H9 (cell line): ENCODE results near the gene MEN1. TPM values are rescaled to one million over a fixed set of nuclear protein-coding genes. Genes with fewer than 3 reads are reported as not detected.

Experiments used
- DNase-seq: peaks from one replicate; pipeline ENCODE4 v3.0.0-alpha.2; 2017
- H2AFZ ChIP-seq: one replicate; pipeline ENCODE4 v1.6.1; 2013; ENCODE audit warnings: mild to moderate bottlenecking, low read length, control low read depth, moderate library complexity
- H2AK5ac ChIP-seq: 2 replicates; pipeline ENCODE4 v1.6.1; 2013; ENCODE audit warnings: low read length, control low read depth, mixed read lengths; ENCODE audit not compliant: insufficient read length
- H2BK120ac ChIP-seq: one replicate; pipeline ENCODE4 v1.6.1; 2013; ENCODE audit warnings: low read depth, mild to moderate bottlenecking, low read length, control low read depth, inconsistent platforms; ENCODE audit not compliant: poor library complexity, severe bottlenecking
- H2BK12ac ChIP-seq: 2 replicates; pipeline ENCODE4 v1.6.1; 2013; ENCODE audit warnings: low read length, control low read depth, mixed read lengths, low read depth; ENCODE audit not compliant: insufficient read length
- H2BK15ac ChIP-seq: 2 replicates; pipeline ENCODE4 v1.6.1; 2013; ENCODE audit warnings: low read depth, low read length, control low read depth
- H2BK20ac ChIP-seq: one replicate; pipeline ENCODE4 v1.6.1; 2013; ENCODE audit warnings: low read depth, mild to moderate bottlenecking, low read length, control low read depth, inconsistent platforms; ENCODE audit not compliant: poor library complexity, severe bottlenecking
- H2BK5ac ChIP-seq: 2 replicates; pipeline ENCODE4 v1.6.1; 2013; ENCODE audit warnings: low read length, control low read depth, mixed read lengths; ENCODE audit not compliant: insufficient read length
- H3K14ac ChIP-seq: 2 replicates; pipeline ENCODE4 v1.6.1; 2013; ENCODE audit warnings: low read length, control low read depth; ENCODE audit not compliant: insufficient read depth
- H3K18ac ChIP-seq: 2 replicates; pipeline ENCODE4 v1.6.1; 2013; ENCODE audit warnings: low read depth, mild to moderate bottlenecking, mixed read lengths, low read length, control low read depth; ENCODE audit not compliant: insufficient read length
- H3K23ac ChIP-seq: 2 replicates; pipeline ENCODE4 v1.6.1; 2013; ENCODE audit warnings: low read length, control low read depth, mixed read lengths, low read depth; ENCODE audit not compliant: insufficient read length
- H3K23me2 ChIP-seq: 2 replicates; pipeline ENCODE4 v1.6.1; 2013; ENCODE audit warnings: low read depth, mild to moderate bottlenecking, mixed read lengths, low read length, control low read depth; ENCODE audit not compliant: insufficient read length, poor library complexity, severe bottlenecking
- H3K27ac ChIP-seq: 2 replicates; pipeline ENCODE4 v1.5.1; 2013; ENCODE audit warnings: low read length, control low read depth, mixed read lengths, low read depth; ENCODE audit not compliant: insufficient read length
- H3K27me3 ChIP-seq: 2 replicates; pipeline ENCODE4 v1.6.1; 2013; ENCODE audit warnings: low read length, control low read depth, inconsistent platforms; ENCODE audit not compliant: insufficient read depth
- H3K4ac ChIP-seq: 2 replicates; pipeline ENCODE4 v1.6.1; 2013; ENCODE audit warnings: low read depth, mild to moderate bottlenecking, control low read depth, inconsistent platforms, low read length, moderate library complexity
- H3K4me1 ChIP-seq: 2 replicates; pipeline ENCODE4 v1.6.1; 2013; ENCODE audit warnings: low read length, control low read depth, inconsistent platforms; ENCODE audit not compliant: insufficient read depth
- H3K4me2 ChIP-seq: 2 replicates; pipeline ENCODE4 v1.6.1; 2013; ENCODE audit warnings: low read length, control low read depth, mixed read lengths; ENCODE audit not compliant: insufficient read length, insufficient read depth
- H3K56ac ChIP-seq: 2 replicates; pipeline ENCODE4 v1.6.1; 2013; ENCODE audit warnings: low read depth, mild to moderate bottlenecking, mixed read lengths, low read length, control low read depth; ENCODE audit not compliant: insufficient read length
- H3K79me1 ChIP-seq: 2 replicates; pipeline ENCODE4 v1.6.1; 2013; ENCODE audit warnings: low read depth, mild to moderate bottlenecking, moderate library complexity, low read length, control low read depth, inconsistent platforms; ENCODE audit not compliant: insufficient read depth, poor library complexity, severe bottlenecking
- H3K79me2 ChIP-seq: 2 replicates; pipeline ENCODE4 v1.6.1; 2013; ENCODE audit warnings: low read length, control low read depth, inconsistent platforms; ENCODE audit not compliant: insufficient read depth
- H3K9ac ChIP-seq: 2 replicates; pipeline ENCODE4 v1.6.1; 2013; ENCODE audit warnings: low read length, control low read depth, mixed read lengths; ENCODE audit not compliant: insufficient read length; ENCODE audit errors: extremely low read depth
- H3K9me3 ChIP-seq: one replicate; pipeline ENCODE4 v1.6.1; 2013; ENCODE audit warnings: low read depth, low read length, inconsistent platforms; ENCODE audit not compliant: control insufficient read depth
- H3T11ph ChIP-seq: one replicate; pipeline ENCODE4 v1.6.1; 2013; ENCODE audit warnings: mild to moderate bottlenecking, low read length, control low read depth, inconsistent platforms
- H4K20me1 ChIP-seq: one replicate; pipeline ENCODE4 v1.6.1; 2013; ENCODE audit not compliant: control insufficient read depth, insufficient read length, insufficient read depth
- H4K5ac ChIP-seq: 2 replicates; pipeline ENCODE4 v1.6.1; 2013; ENCODE audit warnings: low read depth, mild to moderate bottlenecking, mixed read lengths, low read length, control low read depth; ENCODE audit not compliant: insufficient read length
- H4K8ac ChIP-seq: replicated peaks from 2 replicates; pipeline ENCODE4 v1.6.1; 2013; ENCODE audit warnings: low read length, control low read depth, mixed read lengths, low read depth; ENCODE audit not compliant: insufficient read length
- H4K91ac ChIP-seq: 2 replicates; pipeline ENCODE4 v1.6.1; 2013; ENCODE audit warnings: low read depth, mild to moderate bottlenecking, moderate library complexity, mixed read lengths, low read length, control low read depth; ENCODE audit not compliant: insufficient read length
- H3K27ac Mint-ChIP-seq, 3 experiments: 2 replicates in 2 of 3; 3 replicates in 1 of 3; pipeline ENCODE4 v1.8.0; 2020 to 2021; ENCODE audit warnings: mixed read lengths in 3 of 3, mild to moderate bottlenecking in 1 of 3, moderate library complexity in 1 of 3
- H3K27me3 Mint-ChIP-seq: 2 replicates; pipeline ENCODE4 v1.8.0; 2021; ENCODE audit warnings: low read depth, mild to moderate bottlenecking, moderate library complexity, mixed read lengths
- H3K36me3 Mint-ChIP-seq, 3 experiments: 2 replicates in 2 of 3; 3 replicates in 1 of 3; pipeline ENCODE4 v1.8.0; 2020 to 2021; ENCODE audit warnings: low read depth in 3 of 3, mixed read lengths in 3 of 3; ENCODE audit not compliant: insufficient read depth in 1 of 3
- H3K4me1 Mint-ChIP-seq, 2 experiments: 2 replicates each; pipeline ENCODE4 v1.8.0; 2020; ENCODE audit warnings: mixed read lengths in 2 of 2
- H3K4me3 Mint-ChIP-seq, 2 experiments: 2 replicates in 1 of 2; 3 replicates in 1 of 2; pipeline ENCODE4 v1.8.0; 2020 to 2021; ENCODE audit warnings: mild to moderate bottlenecking in 2 of 2, mixed read lengths in 2 of 2, moderate library complexity in 1 of 2
- H3K9me3 Mint-ChIP-seq, 2 experiments: 2 replicates in 1 of 2; 3 replicates in 1 of 2; pipeline ENCODE4 v1.8.0; 2020; ENCODE audit warnings: mild to moderate bottlenecking in 2 of 2, mixed read lengths in 2 of 2, moderate library complexity in 1 of 2
- WGBS: extraction: QIAGEN DNeasy Blood & Tissue Kit; methylation state at CpG from one replicate; pipeline ENCODE4 v1.1.7; 2013; ENCODE audit warnings: missing lambda C conversion rate, low lambda C conversion rate, mixed read lengths; ENCODE audit not compliant: insufficient read length; ENCODE audit errors: extremely low coverage; 5-methylcytosine and 5-hydroxymethylcytosine counted together
- total RNA-seq: library from RNA; stranded (reverse); gene quantifications from 2 replicates; pipeline ENCODE4 v1.2.1, GENCODE V29; 2021
- TF ChIP-seq, protein P1 (sequence below): fragments of 200-600 bp; sonication (generic); conservative IDR thresholded peaks from 3 replicates; pipeline ENCODE4 v1.8.0; 2021; ENCODE audit warnings: antibody characterized with exemption, mild to moderate bottlenecking

Gene MEN1
- total RNA-seq, 1 experiment from 2014 or later, result 49.9 TPM

DNA sequence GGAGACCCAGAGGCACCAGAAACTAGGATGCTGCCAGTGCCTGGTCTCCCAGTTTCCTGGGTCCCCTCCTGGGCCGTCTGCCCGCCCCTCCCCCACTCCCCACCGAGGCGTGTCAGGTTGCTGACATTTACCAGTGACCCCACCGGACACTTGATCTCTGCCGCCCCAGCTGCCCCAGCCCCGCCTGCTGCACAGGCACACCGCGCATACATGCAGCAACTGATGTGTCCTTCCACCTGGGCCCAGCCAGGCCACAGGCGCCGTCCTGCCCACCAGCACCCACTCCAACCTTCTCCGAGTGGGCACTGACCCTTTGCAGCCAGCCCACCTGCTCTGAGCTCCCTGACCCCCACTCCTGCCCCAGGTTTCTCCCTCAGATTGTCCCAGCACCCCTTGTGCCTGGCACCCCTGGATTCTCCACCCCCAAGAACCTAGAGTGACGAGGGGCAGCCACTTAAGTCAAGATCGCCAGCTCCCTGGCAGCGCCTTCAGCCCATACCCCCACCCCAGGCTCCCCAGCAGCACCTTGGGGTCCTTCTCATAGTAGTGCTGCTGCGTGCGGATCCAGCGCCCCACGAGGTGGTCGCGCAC is 51.1 kb downstream of the MEN1 start:
- Mint-ChIP-seq H3K4me3 (peak overlapping the region in 1 of 2 experiments; percentile 64; a peak in 2 of 5 replicates), H3K9me3 (no peaks in the 10 kb centered on the region; a peak in 1 of 5 replicates), H3K27ac (peak overlapping the region; percentile 68 to 97 (median 96); a peak in 4 of 7 replicates), H3K4me1 (peaks cover 51 to 66% of the 10 kb centered on the region in 2 experiments), H3K27me3 (no peaks in the 10 kb centered on the region; the same call in 1 of the 2 replicates), H3K36me3 (peaks cover 2 to 22% (median 15%) of the 10 kb centered on the region in 3 experiments; a peak in 6 of 7 replicates)
- Histone ChIP-seq H3K56ac (no peak overlapping the region), H3K14ac (no peak overlapping the region), H3K27me3 (no peaks in the 10 kb centered on the region), H3K23ac (no peak overlapping the region), H3K23me2 (no peaks in the 10 kb centered on the region), H2BK120ac (no peak overlapping the region), H2BK20ac (no peak overlapping the region), H3T11ph (no peak overlapping the region), H4K8ac (no peak overlapping the region), H3K4ac (no peak overlapping the region), H3K18ac (no peak overlapping the region), H2BK5ac (no peak overlapping the region), H4K91ac (no peak overlapping the region), H3K4me1 (peaks cover 4% of the 10 kb centered on the region; the same call in 1 of the 2 replicates), H2AK5ac (no peak overlapping the region), H4K20me1 (no peaks in the 10 kb centered on the region), H2BK15ac (no peak overlapping the region), H3K79me2 (no peaks in the 10 kb centered on the region), H3K79me1 (no peaks in the 10 kb centered on the region), H4K5ac (no peak overlapping the region), H3K27ac (no peak overlapping the region), H3K4me2 (no peak overlapping the region), H2AFZ (no peak overlapping the region), H3K9me3 (no peaks in the 10 kb centered on the region), H2BK12ac (no peak overlapping the region), H3K9ac (no peak overlapping the region)
- TF ChIP-seq, protein P1, sequence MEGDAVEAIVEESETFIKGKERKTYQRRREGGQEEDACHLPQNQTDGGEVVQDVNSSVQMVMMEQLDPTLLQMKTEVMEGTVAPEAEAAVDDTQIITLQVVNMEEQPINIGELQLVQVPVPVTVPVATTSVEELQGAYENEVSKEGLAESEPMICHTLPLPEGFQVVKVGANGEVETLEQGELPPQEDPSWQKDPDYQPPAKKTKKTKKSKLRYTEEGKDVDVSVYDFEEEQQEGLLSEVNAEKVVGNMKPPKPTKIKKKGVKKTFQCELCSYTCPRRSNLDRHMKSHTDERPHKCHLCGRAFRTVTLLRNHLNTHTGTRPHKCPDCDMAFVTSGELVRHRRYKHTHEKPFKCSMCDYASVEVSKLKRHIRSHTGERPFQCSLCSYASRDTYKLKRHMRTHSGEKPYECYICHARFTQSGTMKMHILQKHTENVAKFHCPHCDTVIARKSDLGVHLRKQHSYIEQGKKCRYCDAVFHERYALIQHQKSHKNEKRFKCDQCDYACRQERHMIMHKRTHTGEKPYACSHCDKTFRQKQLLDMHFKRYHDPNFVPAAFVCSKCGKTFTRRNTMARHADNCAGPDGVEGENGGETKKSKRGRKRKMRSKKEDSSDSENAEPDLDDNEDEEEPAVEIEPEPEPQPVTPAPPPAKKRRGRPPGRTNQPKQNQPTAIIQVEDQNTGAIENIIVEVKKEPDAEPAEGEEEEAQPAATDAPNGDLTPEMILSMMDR, result no peak
- DNase-seq, result peak; percentile 29
- no CpG with 5 or more reads among the region's 21 CpGs for WGBS
